CD14-positive monocyte (primary cell): ENCODE results near the gene TPPP. TPM values are rescaled to one million over a fixed set of nuclear protein-coding genes. Genes with fewer than 3 reads are reported as not detected.

ENCODE experiments used
- DNase-seq, 3 donors: peaks; one replicate each; pipeline ENCODE4 v3.0.0-alpha.2; 2011 to 2022
- H2AFZ ChIP-seq: 2 replicates; pipeline ENCODE4 v1.6.0; 2012; ENCODE audit warnings: mild to moderate bottlenecking, low read depth, low read length, inconsistent platforms; ENCODE audit not compliant: insufficient read depth, poor library complexity, severe bottlenecking
- H3K27ac ChIP-seq, 2 donors: 1 replicate in 1 of 2; 2 replicates in 1 of 2; pipeline ENCODE4 v1.5.1; 2012 to 2013; ENCODE audit warnings: low read length in 2 of 2, control low read depth in 1 of 2, inconsistent platforms in 1 of 2, low read depth in 1 of 2, mild to moderate bottlenecking in 1 of 2
- H3K27me3 ChIP-seq, 2 donors: one replicate each; pipeline versions ENCODE4 v1.6.0 to v1.6.1; 2011 to 2013; ENCODE audit warnings: low read length in 2 of 2; ENCODE audit not compliant: control insufficient read depth in 2 of 2, insufficient read depth in 2 of 2
- H3K36me3 ChIP-seq, 2 donors: replicated peaks in 1 of 2; 1 replicate in 1 of 2; 2 replicates in 1 of 2; pipeline versions ENCODE4 v1.5.1 to v1.6.1; 2012 to 2013; ENCODE audit warnings: low read length in 2 of 2, control low read depth in 1 of 2, inconsistent platforms in 1 of 2, mild to moderate bottlenecking in 1 of 2; ENCODE audit not compliant: insufficient read depth in 2 of 2, control insufficient read depth in 1 of 2
- H3K4me1 ChIP-seq, 2 donors: 1 replicate in 1 of 2; 2 replicates in 1 of 2; pipeline versions ENCODE4 v1.5.1 to v1.6.1; 2012 to 2013; ENCODE audit warnings: low read length in 2 of 2, control low read depth in 1 of 2, inconsistent platforms in 1 of 2, mild to moderate bottlenecking in 1 of 2, moderate library complexity in 1 of 2; ENCODE audit not compliant: insufficient read depth in 2 of 2, control insufficient read depth in 1 of 2
- H3K4me2 ChIP-seq: replicated peaks from 2 replicates; pipeline ENCODE3; 2012; ENCODE audit warnings: low read length, moderate library complexity, mild to moderate bottlenecking; ENCODE audit not compliant: poor library complexity, severe bottlenecking; ENCODE audit errors: extremely low read depth
- H3K4me3 ChIP-seq, 3 experiments: fragments of 200-600 bp in 1 of 3; sonication (generic) in 1 of 3; replicated peaks in 1 of 3; 1 replicate in 2 of 3; 2 replicates in 1 of 3; pipeline ENCODE4 v1.5.1; 2011 to 2013; ENCODE audit warnings: low read length in 3 of 3, mild to moderate bottlenecking in 3 of 3, control low read depth in 2 of 3, low read depth in 2 of 3, inconsistent platforms in 1 of 3, moderate library complexity in 1 of 3
- H3K79me2 ChIP-seq: 2 replicates; pipeline ENCODE4 v1.6.0; 2012; ENCODE audit warnings: mild to moderate bottlenecking, control low read depth, inconsistent platforms, low read length, moderate library complexity; ENCODE audit not compliant: insufficient read depth
- H3K9ac ChIP-seq: 2 replicates; pipeline ENCODE4 v1.6.0; 2017; ENCODE audit warnings: low read length, mild to moderate bottlenecking; ENCODE audit not compliant: insufficient read depth, poor library complexity, severe bottlenecking
- H3K9me3 ChIP-seq, 2 donors: replicated peaks in 1 of 2; 1 replicate in 1 of 2; 2 replicates in 1 of 2; pipeline versions ENCODE4 v1.5.1 to v1.6.1; 2012 to 2013; ENCODE audit warnings: low read length in 2 of 2, control low read depth in 1 of 2; ENCODE audit not compliant: control insufficient read depth in 1 of 2, insufficient read depth in 1 of 2
- H4K20me1 ChIP-seq: 2 replicates; pipeline ENCODE4 v1.6.0; 2012; ENCODE audit warnings: mild to moderate bottlenecking, low read length, control low read depth, moderate library complexity; ENCODE audit not compliant: insufficient read depth
- H3K27ac Mint-ChIP-seq, 7 donors: one replicate each; pipeline ENCODE4 v1.8.0; 2020; ENCODE audit warnings: mild to moderate bottlenecking in 7 of 7, mixed read lengths in 7 of 7, moderate library complexity in 6 of 7, inconsistent platforms in 2 of 7
- H3K27me3 Mint-ChIP-seq, 3 donors: one replicate each; pipeline ENCODE4 v1.8.0; 2021 to 2022; ENCODE audit warnings: low read depth in 3 of 3, mild to moderate bottlenecking in 3 of 3, mixed read lengths in 3 of 3, moderate library complexity in 3 of 3, inconsistent platforms in 1 of 3
- H3K36me3 Mint-ChIP-seq, 2 donors: one replicate each; pipeline ENCODE4 v1.8.0; 2020; ENCODE audit warnings: mixed read lengths in 2 of 2, inconsistent platforms in 1 of 2, mild to moderate bottlenecking in 1 of 2
- H3K4me1 Mint-ChIP-seq: one replicate; pipeline ENCODE4 v1.8.0; 2020; ENCODE audit warnings: mild to moderate bottlenecking, mixed read lengths
- H3K4me3 Mint-ChIP-seq, 2 donors: one replicate each; pipeline ENCODE4 v1.8.0; 2020; ENCODE audit warnings: mild to moderate bottlenecking in 2 of 2, mixed read lengths in 2 of 2, moderate library complexity in 1 of 2
- H3K9me3 Mint-ChIP-seq, 7 donors: one replicate each; pipeline ENCODE4 v1.8.0; 2020 to 2022; ENCODE audit warnings: mixed read lengths in 7 of 7, mild to moderate bottlenecking in 6 of 7, moderate library complexity in 6 of 7, inconsistent platforms in 2 of 7
- CTCF ChIP-seq: fragments of 200-600 bp; IDR thresholded peaks from one replicate; pipeline ENCODE4 v1.8.0; 2022; ENCODE audit warnings: antibody characterized with exemption, mild to moderate bottlenecking
- WGBS: methylation state at CpG from one replicate; pipeline ENCODE4 v1.1.5; 2013; ENCODE audit warnings: missing lambda C conversion rate; ENCODE audit not compliant: insufficient coverage; 5-methylcytosine and 5-hydroxymethylcytosine counted together
- intact Hi-C, 2 donors: fragments of 100-400 bp; cut with micrococcal nuclease; formaldehyde crosslinking; loops; one replicate each; pipeline versions ENCODE4 v1.15.0 to v1.15.1; 2023
- polyA plus RNA-seq, 3 donors: library from polyadenylated mRNA; depleted of rRNA in 1 of 3; unstranded in 2 of 3; stranded (reverse) in 1 of 3; fragments of 300-500 nt in 2 of 3; fragments of >200 nt in 1 of 3; fragmentation: Illumina TruSeq in 2 of 3; gene quantifications; 1 replicate in 2 of 3; 2 replicates in 1 of 3; pipeline ENCODE4 v1.2.3, GENCODE V29; 2012 to 2021

TPPP gene
- polyA plus RNA-seq, 3 donors, result 0.02 to 0.17 (median 0.06) TPM

- TF ChIP-seq CTCF, result no peak
- H3K4me1 Mint-ChIP-seq, result peaks cover 4% of the 10 kb centered on the region
- Histone ChIP-seq H4K20me1 (no peaks in the 10 kb centered on the region), H3K27me3 (peaks cover 0 to 11% of the 10 kb centered on the region in 2 donors), H3K36me3 (no peaks in the 10 kb centered on the region), H3K4me1 (no peaks in the 10 kb centered on the region), H3K9me3 (no peaks in the 10 kb centered on the region), H3K9ac (no peak overlapping the region), H2AFZ (no peak overlapping the region), H3K4me2 (no peak overlapping the region), H3K79me2 (no peaks in the 10 kb centered on the region), H3K4me3 (no peak overlapping the region), H3K27ac (no peak overlapping the region)
- peaks cover 4 to 20% (median 9%) of the 10 kb centered on the region in 3 donors for H3K27me3 Mint-ChIP-seq
- peak overlapping the region in 1 of 7 donors; percentile 28 for H3K27ac Mint-ChIP-seq
- intact Hi-C loops, result no loop called here
- peaks cover 0 to 6% (median 0%) of the 10 kb centered on the region in 7 donors for H3K9me3 Mint-ChIP-seq
- no peaks in the 10 kb centered on the region for H3K36me3 Mint-ChIP-seq
- H3K4me3 Mint-ChIP-seq, result no peak overlapping the region
- no peak for DNase-seq
- 85% methylated on average over 34 of the region's 44 CpGs for WGBS
These were observed 15.7 kb downstream of the TPPP start for GRCh38 chr5:677131-678101.

GRCh38 chr5:676699-677076 is 16.5 kb downstream of the TPPP start:
- Mint-ChIP-seq H3K36me3 (no peaks in the 10 kb centered on the region), H3K4me3 (no peak overlapping the region), H3K9me3 (peaks cover 0 to 6% (median 0%) of the 10 kb centered on the region in 7 donors), H3K27ac (peak overlapping the region in 3 of 7 donors; percentile 11 to 50 (median 28)), H3K4me1 (peaks cover 4% of the 10 kb centered on the region), H3K27me3 (peaks cover 4 to 26% (median 9%) of the 10 kb centered on the region in 3 donors)
- WGBS, result 96% methylated on average over 48 of the region's 48 CpGs
- Histone ChIP-seq H3K79me2 (no peaks in the 10 kb centered on the region), H3K27ac (no peak overlapping the region), H3K4me1 (no peaks in the 10 kb centered on the region), H3K27me3 (peaks cover 0 to 17% of the 10 kb centered on the region in 2 donors), H3K36me3 (no peaks in the 10 kb centered on the region), H2AFZ (no peak overlapping the region), H4K20me1 (no peaks in the 10 kb centered on the region), H3K4me2 (no peak overlapping the region), H3K9me3 (no peaks in the 10 kb centered on the region), H3K9ac (no peak overlapping the region), H3K4me3 (no peak overlapping the region)
- TF ChIP-seq CTCF, result no peak
- no peak for DNase-seq
- intact Hi-C loops, result no loop called here
